RWPE1 (cell line): ENCODE measurements around the gene NTSR1.
A peak's percentile ranks its signal among the peaks of the same experiment; 100 is the strongest.

ENCODE experiments used
- CTCF ChIA-PET: fragments of 350-600 bp; sonication (Branson Sonifier 250); formaldehyde crosslinking; extraction: SDS; loops from one replicate; lab custom pipeline; 2021; lab: Yijun Ruan, JAX
- POLR2A ChIA-PET: fragments of 400-600 bp; formaldehyde crosslinking; extraction: SDS; loops from one replicate; lab custom pipeline; 2020; ENCODE audit warnings: antibody characterized with exemption; ENCODE audit not compliant: low non-redundant PET; lab: Yijun Ruan, JAX
- DNase-seq: peaks from one replicate; pipeline ENCODE4 v3.0.0; 2012; ENCODE audit warnings: low spot score
- H3K27ac ChIP-seq: fragments of 450-650 bp; 2 replicates; pipeline ENCODE4 v1.5.1; 2017
- TF ChIP-seq, protein P1 (sequence below): fragments of 450-650 bp; conservative IDR thresholded peaks from 2 replicates; pipeline ENCODE4 v1.5.1; 2017; ENCODE audit warnings: low read depth, mild to moderate bottlenecking

Gene NTSR1

DNA sequence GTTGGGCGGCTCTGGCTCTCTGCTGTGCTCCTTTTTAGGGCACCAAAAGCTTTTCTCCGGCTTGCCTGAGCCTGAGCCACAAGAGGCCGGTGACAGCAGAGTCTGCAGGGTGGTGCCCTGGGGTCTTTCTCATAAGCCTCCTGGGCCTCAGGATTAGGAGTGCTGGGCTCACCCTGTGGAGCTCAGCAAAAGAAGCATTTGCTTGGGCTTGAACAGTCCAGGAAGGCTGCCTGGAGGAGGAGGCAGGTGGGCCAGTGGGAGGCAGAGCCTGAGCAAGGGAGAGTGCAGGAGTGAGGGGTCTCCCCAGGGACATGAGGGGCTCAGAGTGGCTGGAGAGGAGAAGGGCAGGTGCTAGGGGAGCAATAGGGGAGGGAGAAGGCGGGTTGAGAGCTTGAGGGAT, 54.8 kb downstream of the NTSR1 start:
- TF ChIP-seq, protein P1, sequence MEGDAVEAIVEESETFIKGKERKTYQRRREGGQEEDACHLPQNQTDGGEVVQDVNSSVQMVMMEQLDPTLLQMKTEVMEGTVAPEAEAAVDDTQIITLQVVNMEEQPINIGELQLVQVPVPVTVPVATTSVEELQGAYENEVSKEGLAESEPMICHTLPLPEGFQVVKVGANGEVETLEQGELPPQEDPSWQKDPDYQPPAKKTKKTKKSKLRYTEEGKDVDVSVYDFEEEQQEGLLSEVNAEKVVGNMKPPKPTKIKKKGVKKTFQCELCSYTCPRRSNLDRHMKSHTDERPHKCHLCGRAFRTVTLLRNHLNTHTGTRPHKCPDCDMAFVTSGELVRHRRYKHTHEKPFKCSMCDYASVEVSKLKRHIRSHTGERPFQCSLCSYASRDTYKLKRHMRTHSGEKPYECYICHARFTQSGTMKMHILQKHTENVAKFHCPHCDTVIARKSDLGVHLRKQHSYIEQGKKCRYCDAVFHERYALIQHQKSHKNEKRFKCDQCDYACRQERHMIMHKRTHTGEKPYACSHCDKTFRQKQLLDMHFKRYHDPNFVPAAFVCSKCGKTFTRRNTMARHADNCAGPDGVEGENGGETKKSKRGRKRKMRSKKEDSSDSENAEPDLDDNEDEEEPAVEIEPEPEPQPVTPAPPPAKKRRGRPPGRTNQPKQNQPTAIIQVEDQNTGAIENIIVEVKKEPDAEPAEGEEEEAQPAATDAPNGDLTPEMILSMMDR, result no peak
- CTCF ChIA-PET, result interaction anchor here (0.6 to 1.2 kb wide), 3 partner anchors 10 to 296 kb away, joined by 3 to 6 read pairs (median 3); no protein-coding TSS in a partner anchor
- peak overlapping the region; percentile 65 for H3K27ac ChIP-seq
- DNase-seq, result no peak
- POLR2A ChIA-PET, result no interaction called here

DNA sequence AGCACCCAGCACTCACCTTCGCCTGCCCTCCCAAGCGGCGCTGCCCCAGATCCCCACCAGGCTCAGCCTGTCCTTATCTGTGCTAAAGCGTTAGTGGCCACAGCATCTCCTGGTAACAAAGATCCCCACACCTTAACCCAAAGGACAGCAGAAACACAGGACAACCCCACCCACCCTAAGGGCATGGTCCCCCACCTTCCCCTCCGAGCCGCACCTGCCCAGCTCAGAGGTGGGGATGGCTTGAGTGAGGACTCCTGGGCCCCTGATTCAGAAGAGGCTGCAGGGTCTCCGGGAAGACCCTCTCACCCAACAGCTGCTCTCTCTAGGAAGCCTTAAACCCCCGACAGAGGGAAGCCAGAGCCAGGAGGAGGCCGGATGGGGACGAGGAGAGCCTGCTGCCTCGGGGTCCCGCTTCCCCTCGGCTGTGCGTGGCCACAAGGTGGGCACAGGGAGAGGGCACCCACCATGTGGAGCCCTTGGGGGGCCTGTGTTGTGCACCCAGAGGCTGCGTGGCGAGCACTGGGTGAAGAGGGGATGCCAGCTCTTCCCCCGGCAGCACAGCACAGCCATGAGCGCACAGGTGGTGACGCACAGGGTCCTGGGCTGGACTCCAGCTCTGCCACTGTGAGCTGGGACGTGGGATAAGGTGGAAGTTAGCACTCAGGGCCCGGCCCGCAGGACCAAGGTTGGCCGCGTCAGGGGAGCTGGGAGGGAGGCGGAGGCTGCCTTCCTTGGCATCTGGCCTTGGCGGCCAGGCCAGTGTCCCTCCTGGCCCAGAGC, 55.7 kb downstream of the NTSR1 start:
- TF ChIP-seq, protein P1, result no peak
- peak overlapping the region; percentile 65 for H3K27ac ChIP-seq
- DNase-seq, result no peak
- CTCF ChIA-PET, result interaction anchor here (1.7 kb wide), 2 partner anchors 26 to 44 kb away, joined by 6 to 8 read pairs; no protein-coding TSS in a partner anchor
- POLR2A ChIA-PET, result no interaction called here

DNA sequence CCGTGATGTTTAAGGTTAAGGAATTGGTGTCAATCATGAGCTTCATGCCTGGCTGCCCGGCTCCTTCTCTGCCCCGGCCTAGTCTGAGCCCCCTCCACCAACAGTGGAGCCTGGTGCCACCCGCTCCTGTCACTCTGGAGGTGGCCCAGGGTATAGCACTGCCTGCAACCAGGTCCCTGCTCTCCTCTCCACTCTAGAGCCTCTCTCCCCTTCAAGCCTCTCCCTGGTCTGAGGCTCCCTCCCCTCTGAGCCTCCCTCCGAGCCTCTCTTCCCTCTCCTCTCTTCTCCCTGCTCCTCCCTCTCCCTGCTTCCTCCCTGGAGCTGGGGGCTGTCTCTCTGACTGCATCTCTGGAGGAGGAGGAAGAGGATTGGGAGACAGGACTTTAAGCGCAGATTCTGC, 56.4 kb downstream of the NTSR1 start:
- H3K27ac ChIP-seq, result peak overlapping the region; percentile 65
- DNase-seq, result no peak
- ChIA-PET CTCF (interaction anchor here (1.7 kb wide), 2 partner anchors 26 to 43 kb away, joined by 6 to 8 read pairs; no protein-coding TSS in a partner anchor), POLR2A (no interaction called here)
- TF ChIP-seq, protein P1, result no peak

DNA sequence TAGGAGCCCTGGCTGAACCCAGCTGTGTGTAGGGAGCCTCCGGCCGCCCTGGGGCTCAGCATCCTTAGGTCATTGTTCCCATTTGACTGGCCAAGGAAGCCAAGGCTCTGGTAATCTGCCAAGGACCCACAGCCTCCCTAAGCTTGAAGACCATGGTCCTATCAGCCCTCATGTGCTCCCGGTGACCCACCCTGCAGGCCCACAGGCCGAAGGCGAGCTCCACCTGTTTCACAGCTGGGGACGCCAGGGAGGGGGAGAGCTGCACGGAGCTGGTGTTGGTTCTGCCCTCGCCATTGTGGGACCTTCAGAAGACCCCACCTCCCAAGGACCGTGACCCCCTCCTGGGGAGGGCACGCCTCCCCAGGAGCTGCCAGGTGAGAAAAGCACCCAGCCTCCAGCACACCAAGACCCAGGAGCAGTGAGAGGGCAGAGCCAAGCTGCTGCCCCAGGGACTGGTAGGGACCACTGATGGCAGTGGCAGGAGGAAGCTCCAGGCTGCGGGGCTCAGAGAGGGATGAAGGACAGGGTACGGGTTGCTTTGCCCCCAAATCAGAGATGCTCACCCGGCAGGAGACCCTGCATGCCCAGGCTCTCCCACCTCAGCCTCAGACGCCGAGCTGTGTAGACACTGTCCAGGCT, 56.9 kb downstream of the NTSR1 start:
- ChIA-PET CTCF (interaction anchor here (1.0 to 1.7 kb wide), 3 partner anchors 25 to 878 kb away, joined by 3 to 8 read pairs (median 6); no protein-coding TSS in a partner anchor), POLR2A (no interaction called here)
- TF ChIP-seq, protein P1, result no peak
- peak overlapping the region; percentile 65 for H3K27ac ChIP-seq
- DNase-seq, result no peak

DNA sequence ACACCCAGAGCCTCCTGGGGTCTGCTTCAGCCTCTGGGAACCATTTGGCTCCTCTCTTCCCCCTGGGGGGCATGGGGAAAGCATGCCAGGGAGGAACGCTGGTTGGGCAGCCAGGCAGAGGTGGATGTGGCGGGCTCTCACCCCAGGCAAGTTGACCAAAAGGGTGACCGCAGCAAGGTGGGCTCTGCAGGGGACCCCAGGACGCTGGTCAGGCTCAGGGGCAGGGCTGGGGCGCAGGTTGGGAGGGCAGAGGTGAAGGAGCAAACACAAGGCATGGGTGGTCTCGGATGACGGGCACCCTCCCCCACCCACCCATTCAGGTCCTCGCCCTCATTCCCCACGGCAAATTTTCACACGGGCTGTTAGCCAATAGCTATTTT, 57.4 kb downstream of the NTSR1 start:
- CTCF ChIA-PET, result interaction anchor here (1.0 to 1.7 kb wide), 3 partner anchors 25 to 879 kb away, joined by 3 to 8 read pairs (median 6); no protein-coding TSS in a partner anchor
- peak overlapping the region; percentile 65 for H3K27ac ChIP-seq
- TF ChIP-seq, protein P1, result no peak
- DNase-seq, result no peak
- POLR2A ChIA-PET, result no interaction called here

DNA sequence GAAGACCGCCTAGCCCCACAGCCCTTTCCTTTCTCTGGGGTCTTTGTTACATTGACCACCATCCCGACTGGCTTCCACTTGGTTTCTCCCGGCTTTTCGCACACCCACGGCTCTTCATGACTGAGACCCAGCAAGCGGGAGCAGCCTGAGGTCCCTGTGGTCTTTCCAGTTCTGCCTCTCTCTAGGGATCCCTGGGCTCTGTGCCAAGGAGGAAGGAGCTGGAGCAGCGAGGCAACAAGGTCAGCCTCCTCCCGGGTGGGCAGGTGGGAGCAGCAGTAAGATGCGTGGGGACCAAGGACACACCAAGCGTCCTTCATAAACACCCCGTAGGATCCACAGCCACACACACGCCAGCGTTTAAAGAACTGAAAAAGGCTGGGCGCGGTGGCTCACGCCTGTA, 58.1 kb downstream of the NTSR1 start:
- POLR2A ChIA-PET, result no interaction called here
- CTCF ChIA-PET, result no interaction called here
- H3K27ac ChIP-seq, result peak overlapping the region; percentile 65
- TF ChIP-seq, protein P1, result no peak
- DNase-seq, result peak; percentile 50
